Activated CD4-positive, CD25-positive, alpha-beta regulatory T cell treated with anti-CD3 and anti-CD28 coated beads, Interleukin-2, amount 50 U/mL, for 24 hours (primary cell): ENCODE results near the gene LGI1.

ENCODE experiments used
- ATAC-seq, 2 donors: fragments of 150-1000 bp; cut with Tn5 transposase; one replicate each; pipeline ENCODE4 v1.10.0; 2021; ENCODE audit warnings: mild to moderate bottlenecking in 1 of 2, moderate library complexity in 1 of 2

Gene LGI1

DNA sequence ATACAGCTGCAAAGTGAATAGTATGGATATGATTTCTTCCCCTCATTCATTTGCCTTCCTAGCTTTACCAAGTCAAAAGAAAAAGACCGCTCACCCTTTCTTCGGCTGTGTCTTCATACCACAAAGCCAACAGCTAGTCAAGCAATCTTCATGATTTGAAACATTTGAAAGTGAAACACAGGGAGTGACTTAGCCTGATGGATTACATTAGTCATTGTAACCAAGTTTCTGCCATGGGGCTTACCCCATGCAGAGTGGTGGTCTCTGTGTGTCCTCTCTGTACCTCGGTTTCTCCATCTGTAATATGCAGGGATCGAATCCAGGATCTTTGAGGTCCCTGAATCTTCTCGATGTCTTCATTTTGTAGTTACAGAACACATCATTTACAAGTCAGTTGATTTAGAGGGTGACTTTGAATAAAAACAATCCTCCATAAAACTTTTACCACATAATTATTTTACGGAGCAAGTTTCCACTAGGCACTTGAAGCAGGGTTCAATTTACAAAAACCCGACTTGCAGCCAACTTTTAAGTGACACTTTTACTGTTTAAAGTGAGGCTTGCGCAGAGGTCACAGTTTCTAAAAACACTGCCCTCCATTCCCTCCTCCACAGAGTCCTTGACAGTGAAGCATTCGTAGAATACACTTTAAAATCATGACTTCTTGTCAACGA lies 2.2 kb upstream of the LGI1 start:
- peak in 1 of 2 donors; percentile 38 for ATAC-seq

DNA sequence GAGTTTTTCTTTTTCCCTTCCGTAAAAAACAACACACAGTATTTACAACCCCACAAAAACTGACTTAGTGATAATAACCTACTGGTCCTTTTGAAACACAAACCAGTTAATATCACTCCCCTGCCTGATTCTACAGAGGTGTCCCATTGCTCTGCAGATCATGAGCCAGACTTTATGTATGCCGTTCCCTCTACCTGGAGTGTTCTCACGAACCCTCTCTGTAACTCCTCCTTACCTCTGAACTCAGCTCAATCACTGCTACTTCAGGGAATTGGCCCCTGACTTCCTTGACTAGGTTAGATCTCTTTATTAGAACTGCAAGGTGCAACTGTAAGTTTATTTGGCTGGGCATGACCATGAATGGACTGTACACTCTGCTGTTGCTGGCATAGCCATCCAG lies 1.6 kb upstream of the LGI1 start:
- no peak for ATAC-seq

DNA sequence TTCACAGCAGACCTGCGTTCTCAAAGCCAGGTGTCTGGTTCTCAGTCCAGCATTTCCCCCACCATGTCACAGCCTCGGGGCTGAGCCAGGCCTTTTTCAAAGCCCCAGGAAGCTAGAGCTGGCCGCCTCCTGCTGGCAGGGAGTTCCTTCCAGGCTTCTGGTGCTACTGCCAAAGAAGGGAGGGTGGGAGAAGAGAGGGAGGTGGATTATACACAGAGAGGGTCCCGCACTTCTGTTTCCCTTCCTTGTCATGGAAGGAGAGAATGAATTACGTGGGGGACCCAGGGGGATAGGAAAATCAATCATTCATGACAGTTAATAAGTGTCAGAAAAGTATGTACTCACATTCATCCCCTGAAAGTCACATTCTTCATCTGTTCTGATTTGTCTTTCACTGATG lies 600 bp upstream of the LGI1 start:
- no peak for ATAC-seq

DNA sequence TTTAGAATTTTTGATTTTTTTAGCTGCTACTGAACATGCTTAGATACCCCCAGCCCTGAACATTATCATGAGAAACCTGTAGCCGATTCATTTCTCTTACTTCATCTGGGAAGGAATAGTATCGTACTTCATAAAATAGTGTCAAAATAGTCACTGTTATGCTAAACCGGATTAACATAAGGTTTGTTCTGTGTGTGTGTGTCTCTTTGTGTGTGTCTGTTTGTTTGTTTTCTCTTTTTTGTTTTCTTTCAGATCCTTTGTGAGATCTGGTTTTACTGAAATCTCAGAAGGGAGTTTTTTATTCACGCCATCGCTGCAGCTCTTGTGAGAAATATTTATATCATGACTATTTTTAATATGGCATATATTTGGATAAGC lies 761 bp downstream of the LGI1 start:
- no peak for ATAC-seq

DNA sequence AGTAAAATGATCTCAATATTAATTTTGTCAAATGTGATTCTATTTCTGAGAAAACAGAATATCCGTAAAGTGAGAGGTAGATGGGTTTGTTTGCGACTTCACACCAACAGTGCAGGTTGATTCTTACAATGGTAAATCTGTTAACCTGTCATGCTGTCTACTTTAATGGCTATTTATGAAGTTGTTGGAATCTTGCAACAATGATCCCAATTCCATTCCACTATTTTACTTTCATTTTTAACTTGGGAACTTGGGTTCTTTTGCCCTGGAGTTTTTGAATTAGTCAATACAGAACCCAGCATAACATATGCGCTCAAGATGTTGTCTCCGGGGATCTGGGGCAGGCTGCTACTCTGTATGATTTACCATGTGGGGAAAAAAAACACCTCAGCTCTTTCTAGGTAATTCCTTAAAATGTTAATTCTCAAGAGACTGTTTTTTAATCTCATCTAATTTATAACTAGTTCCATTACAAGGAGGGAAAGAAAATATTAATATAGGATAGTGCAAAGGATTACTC lies 1.2 kb downstream of the LGI1 start:
- no peak for ATAC-seq

DNA sequence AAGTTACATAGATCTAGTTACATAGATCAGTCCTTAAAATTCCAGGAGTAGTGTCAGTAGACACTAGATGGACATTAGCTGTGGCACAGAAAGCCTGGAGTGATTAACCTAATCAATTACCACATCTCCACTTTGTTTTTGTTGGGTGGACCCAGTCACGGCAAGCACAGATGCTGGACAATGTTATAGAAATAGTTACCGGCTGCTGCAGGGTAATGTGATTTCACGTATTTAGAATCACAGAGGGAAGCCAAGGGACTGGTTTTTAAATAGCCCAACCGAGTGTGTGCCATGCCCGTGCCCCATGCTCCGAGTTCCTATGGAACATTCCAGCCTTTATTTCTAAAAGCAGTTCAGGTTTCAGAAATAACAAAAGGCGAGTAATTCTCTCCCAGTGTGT lies 2.8 kb downstream of the LGI1 start:
- ATAC-seq, result no peak

DNA sequence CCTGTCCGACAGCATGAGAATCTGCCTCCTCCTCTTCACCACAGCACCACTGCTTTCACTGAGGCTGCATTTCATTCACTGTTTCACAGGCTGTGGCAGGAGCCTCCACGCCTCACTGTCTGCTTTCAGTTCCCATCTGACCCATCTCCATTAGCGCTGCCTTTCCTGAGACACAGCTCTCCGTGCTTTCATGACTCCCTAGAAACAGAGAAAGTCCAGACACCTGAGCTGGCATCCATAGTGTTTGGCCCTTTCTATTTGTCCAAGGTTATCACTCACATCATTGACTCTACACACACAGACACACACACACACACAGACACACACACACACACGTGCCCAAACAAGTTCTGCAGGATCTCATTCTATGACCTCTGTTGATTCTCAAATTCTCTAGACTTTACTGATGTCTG lies 5.2 kb downstream of the LGI1 start:
- ATAC-seq, result peak in 1 of 2 donors; percentile 27

DNA sequence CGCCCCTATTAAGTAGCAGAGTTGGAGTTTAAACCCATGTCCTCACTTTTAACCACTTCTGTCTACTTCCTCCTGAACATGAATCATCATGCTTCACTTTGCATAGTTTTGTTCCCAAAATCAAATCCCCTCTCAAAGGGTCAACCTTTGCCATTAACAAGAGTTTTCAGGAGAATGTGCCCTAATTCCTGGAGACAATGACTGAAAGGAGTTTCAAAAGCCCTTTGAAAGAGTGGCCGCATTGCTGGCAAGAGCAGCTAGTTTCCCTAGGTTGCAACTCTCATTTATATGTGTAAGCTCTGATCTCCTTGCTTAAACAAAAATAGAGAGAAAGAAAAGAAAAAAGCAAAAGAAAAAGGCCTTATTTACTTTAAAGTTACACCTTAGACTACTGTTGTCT lies 9.2 kb downstream of the LGI1 start:
- no peak for ATAC-seq

DNA sequence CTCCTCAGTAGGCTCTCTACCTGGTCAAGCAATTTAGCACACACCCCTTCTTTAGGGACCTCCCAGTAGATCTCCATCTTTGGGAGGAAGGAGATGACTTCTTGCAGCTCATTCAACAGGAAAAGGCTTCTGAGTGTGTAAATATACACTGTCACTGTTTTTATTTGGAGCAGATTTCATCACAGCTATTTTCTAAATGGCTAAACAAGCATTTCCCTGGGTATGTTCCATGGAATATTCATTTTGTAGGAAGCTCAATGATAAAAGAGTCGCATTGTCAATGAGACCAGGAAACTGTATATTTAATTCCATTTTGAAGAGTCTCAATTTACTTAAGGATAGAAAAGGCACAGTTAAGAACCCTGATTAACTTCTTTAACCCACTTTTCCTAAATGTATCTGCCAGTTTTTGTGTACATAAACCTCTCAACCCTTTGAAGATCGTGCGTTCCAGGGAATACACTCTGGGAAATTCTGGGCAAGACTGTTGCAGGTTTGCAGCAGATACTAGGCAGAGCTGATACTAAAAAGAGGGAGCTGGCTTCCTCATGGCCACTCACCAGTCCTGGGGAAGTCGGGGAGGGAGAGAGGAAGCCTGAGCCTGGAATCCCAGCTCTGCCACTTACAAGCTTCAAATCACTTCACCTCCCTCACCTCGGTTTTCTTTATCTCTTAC lies 10.1 kb downstream of the LGI1 start:
- no peak for ATAC-seq

DNA sequence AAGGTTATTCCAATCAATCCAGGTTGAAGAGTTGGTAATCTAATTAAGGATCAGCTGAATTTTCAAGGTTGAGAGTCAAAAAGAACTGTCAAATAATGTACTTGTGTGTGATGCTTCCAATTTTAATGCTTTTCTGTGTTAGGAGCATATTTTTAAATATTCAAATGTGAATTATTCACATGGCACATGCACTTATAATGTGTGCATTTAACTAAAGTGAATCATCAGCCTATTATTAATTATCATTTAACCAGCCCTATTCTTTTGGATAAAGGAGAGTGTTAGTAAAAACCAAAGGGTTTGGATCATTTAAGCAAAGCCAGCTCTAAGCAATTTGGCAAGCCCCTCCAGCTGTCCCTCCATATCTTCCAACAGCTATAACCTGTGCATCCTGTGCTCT lies 11.2 kb downstream of the LGI1 start:
- ATAC-seq, result no peak

DNA sequence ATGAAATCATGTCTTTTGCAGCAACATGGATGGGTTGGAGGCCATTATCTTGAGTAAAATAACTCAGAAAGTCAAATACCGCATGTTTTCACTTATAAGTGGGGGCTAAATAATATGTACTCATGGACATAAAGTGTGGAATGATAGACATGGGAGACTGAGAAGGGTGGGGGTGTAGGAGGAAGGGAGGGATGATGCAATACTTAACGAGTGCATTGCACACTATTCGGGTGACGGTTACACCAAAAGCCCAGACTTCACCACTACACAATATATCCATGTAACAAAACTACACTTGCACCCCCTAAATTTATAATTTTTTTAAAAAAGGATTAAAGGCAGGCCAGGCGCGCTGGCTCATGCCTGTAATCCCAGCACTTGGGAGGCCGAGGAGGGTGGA lies 13.6 kb downstream of the LGI1 start:
- ATAC-seq, result no peak

DNA sequence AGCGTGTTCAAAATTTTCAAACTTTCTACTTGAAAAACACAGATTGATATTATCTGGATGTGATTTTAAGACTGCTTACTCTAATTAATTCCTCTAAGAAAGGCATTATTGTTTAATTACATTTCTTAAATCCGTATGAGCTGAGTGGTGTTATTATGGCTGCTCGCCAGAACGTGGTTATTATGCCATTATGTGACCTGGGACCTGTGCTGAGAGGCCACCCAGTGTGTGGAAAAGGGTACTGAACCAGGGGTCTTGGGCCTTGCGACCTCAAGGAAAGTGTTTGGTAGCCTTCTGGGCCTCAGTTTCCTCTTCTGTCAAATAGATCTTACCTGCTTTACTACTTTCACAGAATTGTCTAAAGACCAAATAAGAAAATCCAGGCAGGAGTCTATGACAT lies 15.4 kb downstream of the LGI1 start:
- no peak for ATAC-seq

DNA sequence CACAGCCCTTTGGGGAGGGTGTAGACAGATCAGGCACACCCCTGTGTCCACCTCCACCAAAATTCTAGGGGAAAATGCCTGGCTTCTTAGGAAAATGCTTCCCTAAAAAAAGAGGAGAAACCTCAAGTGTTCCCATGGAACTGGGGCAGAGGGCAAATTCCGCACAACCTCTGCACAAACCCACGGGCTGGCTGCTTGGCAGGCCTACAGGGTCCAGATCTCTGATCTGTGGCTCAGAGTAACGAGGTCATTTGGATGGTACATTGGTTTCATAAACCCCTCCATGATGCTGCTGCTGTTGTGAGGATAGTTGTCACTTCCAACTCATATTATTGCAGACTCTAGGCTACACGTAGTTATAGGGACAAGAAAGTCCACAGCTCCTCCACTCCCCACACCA lies 16.0 kb downstream of the LGI1 start:
- ATAC-seq, result no peak

DNA sequence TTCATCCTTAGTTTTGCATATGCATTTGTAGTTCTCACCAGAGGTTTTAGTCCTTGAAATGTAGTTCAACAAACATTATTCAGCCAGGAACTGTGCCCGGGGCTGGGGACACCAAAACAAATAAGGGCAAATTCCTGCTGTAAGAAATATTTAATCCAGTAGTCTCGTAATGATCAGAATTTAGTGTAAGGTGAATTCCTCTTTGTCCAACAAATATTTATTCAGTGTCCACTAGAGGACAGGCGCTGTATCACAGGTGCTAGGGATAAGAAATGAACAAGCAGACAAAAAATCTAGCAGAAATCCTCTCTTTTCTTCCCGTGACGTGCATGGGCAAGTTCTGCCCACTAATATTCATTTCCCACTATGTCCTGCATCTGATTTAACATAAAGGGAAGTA lies 17.6 kb downstream of the LGI1 start:
- no peak for ATAC-seq

DNA sequence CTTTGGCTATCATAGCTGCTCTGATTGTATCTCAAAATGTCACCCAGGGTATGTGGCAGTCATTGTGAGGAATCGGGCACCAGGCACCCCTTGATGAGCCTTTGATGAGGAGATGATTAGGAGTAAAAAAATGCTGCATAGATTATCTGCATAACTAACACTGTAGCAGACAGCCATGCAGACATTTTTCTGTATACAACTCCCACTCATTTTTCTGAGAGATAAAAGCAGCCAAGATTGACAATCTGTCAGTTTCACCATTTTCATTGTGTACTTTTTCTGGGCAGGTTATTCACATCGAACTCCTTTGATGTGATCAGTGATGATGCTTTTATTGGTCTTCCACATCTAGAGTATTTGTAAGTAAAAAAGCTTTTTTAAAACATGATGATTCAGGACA lies 19.4 kb downstream of the LGI1 start:
- ATAC-seq, result no peak

DNA sequence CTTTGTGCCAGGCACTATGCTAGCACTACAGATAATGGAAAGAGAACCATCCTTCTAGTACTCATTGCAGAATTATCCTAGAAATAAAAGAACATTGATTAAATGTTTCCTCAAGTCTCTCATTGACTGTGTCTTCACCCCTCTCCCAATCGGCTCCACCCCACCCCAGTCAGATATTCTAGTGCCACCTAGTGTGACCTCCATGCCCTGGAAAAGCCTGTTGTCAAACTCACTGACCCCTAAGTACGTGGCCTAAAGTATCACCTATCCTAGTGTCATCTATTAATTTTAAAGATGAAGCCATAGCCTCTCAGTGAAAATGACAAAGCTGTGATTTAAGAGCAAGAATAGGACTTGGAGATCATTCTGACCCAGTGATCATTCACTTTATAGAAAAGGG lies 26.3 kb downstream of the LGI1 start:
- ATAC-seq, result no peak

DNA sequence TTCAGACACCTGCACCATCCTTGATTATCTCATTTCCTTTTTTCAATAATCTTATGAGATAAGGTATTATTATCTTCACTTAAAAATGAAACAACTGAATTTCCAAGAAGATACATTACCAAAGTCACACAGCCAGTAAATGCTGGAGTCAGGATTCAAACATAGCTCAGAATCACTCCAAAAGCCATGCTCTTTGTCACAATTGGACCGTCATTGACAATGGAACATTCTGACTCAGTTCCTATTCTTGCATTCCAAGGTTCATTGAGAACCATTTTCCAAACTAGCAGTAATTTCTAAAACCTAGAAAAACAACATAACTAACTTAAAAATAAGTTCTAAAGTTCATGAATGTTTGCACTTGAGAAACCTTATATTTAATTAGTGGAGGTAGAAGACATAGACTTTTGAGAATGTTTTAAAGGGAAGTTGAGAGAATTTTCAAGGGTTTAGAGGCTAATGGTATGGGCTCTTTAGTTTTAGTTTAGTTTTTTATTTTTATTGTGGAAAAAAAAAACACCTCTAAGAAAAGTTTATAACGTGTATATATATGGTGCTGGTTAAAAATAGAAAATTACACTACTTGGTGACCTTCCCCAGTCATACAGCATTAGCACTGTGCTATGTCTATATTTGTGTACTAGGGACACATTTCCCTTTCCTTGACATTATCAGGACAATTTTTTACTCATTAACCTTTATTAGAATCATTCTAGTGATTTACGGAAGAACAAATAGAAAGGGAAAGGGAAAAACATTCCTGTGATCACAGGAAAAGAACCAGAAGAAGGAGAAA lies 30.9 kb downstream of the LGI1 start:
- no peak for ATAC-seq

DNA sequence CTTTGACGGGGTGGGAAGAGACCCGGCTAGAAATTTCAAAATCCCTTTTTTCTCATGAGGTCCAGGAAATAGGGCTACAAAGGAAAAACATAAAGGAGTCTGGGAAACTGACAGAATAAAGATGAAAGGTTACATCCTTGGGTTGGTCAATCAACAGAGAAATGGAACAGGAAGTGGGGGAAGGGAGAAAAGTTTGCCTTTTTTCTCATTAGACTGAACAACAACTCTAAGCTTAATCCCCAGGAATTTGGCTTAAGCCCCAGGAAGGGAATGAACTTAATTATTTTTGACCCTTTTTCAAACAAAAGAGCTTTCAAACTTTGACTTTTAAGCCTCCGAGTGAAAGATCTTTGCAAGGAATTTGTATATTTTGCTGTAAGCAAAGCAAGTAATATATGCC lies 32.7 kb downstream of the LGI1 start:
- ATAC-seq, result no peak

DNA sequence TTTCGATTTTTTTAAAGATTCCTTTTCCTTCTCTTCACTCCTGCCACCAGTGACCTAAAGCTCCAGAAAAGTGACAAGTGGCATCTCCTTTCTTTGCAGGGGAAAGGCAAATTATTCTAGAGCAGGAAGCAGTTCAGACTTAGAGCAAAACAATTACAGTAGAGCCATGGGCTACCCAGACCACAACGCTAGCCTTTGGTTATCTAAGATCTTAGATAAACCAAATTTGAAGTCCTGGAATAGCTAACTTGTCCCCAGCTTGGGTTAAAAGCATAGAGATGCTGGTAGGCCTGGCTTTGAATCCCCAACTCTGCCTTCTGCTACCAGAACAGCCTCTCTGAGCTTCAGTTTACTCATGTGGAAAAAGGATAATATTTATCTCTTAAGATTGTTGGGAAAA lies 38.4 kb downstream of the LGI1 start:
- ATAC-seq, result no peak

DNA sequence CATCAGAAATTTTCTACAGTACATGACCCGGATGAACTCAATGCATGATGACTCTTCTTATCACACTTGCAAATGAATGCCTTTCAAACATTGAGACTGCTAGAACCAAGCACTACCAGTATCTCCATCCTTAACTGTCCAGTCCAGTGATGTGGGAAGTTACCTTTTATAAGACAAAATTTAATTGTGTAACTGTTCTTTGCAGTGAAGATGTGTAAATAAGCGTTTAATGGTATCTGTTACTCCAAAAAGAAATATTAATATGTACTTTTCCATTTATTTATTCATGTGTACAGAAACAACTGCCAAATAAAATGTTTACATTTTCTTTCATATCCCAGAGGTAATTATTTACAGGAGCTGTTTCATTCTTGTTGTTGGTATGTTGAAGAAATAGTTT lies 40.1 kb downstream of the LGI1 start:
- ATAC-seq, result no peak

DNA sequence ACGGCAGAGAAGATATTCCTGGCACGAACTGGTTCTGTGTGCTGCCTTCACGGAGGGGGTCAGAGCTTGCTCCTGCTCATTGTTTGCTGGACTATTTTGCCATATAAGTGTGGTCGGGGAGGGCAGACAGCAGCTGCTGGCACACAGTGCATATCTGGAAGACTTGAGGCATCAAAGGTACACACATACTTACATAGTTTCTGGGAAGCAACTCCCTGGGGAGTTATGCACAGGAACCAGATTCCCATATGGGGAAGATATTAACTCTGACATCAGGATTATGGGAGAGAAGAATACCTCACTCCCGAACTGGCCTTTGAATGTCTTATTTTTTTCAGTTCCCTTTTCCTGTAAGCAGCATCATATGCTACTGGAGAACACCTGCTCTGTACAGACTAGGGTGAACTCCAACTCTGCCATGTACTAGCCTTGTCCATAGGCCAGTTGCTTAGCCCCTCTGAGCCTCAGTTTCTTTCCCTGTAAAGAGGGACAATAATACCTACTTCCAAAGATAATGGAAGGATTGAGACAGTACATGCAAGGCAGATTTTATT lies 41.5 kb downstream of the LGI1 start:
- ATAC-seq, result no peak

DNA sequence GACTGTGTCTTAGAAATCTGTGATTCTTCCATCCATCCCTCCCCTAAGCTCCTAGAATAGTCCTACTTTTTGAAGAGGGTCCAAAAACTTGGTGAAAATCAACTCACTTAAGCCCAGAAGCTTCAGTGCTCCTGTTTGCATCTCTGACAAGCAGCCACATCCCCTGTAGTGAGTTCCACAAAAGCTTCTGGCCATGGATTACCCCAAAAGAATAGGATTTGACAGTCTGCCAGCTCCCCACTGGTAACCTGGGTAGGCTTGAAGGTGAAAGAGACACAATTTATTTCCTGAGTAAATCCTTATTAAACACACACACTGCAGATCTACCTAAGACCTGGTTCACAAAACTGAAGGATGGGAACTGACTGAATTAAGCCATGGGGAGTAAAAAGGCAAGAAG lies 46.5 kb downstream of the LGI1 start:
- no peak for ATAC-seq

DNA sequence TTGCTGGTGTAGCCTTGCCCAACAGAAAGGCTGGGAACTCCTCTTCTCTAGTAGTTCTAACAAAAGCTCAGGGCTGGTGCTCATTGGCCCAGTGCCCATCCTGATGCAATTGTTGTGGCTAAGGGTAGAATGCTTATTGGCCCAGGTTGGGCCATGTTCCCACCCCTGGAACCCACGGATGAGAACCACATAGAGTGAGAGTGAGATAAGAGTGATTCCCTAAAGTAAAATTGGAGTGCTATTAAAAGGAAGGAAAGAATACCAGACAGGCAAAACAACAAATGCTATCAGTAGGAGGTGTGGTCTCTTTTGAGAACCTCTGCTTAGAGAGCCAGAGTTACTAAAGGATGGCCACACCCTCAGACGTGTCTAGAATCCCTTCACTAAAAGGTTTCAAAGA lies 49.2 kb downstream of the LGI1 start:
- no peak for ATAC-seq

DNA sequence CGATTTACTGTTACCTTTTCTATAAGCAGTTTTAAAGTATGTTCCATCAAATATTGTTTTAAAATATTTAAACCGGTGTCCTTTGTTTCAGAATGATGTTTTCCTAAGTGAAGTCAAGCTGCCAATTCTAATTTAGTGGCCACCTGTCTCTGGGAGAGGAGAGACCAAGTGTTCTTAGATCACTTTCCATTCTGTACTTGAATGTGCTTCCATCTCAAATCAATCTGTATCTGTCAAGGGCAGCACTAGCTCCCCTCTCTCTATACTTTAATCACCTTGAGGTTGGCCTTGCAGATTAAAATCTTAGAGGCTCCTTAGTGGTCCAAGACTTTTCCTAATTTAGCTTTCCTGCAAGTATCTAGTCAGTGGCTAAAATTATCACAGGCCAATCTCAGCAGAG lies 49.6 kb downstream of the LGI1 start:
- no peak for ATAC-seq
